HG03064 (cell line): Measurements from ENCODE around the gene KLHL26.

Experiments used
- ATAC-seq: cut with Tn5 transposase; IDR thresholded peaks from one replicate; pipeline ENCODE4 v1.9.1; 2021; ENCODE audit warnings: low read depth; ENCODE audit not compliant: unreplicated experiment

The KLHL26 gene

GRCh38 chr19:18601875-18602274, 35.0 kb upstream of the KLHL26 start:
- no peak for ATAC-seq

GRCh38 chr19:18603255-18603957, 33.4 kb upstream of the KLHL26 start:
- no peak for ATAC-seq

- ATAC-seq: no peak
Measured at GRCh38 chr19:18603958-18604819, 32.6 kb upstream of the KLHL26 start.

- no peak for ATAC-seq
Measured at GRCh38 chr19:18604820-18605159, 32.0 kb upstream of the KLHL26 start.

GRCh38 chr19:18605196-18605545, 31.7 kb upstream of the KLHL26 start:
- no peak for ATAC-seq

- no peak for ATAC-seq
Measured at GRCh38 chr19:18605546-18606280, 31.1 kb upstream of the KLHL26 start.

GRCh38 chr19:18606281-18607225, 30.3 kb upstream of the KLHL26 start, which contains the start of gene CRLF1:
TSS of gene CRLF1 (minus strand) at chr19:18606799. CDS start at chr19:18606656, 143 bp downstream.
- no peak for ATAC-seq

- no peak for ATAC-seq
Measured at GRCh38 chr19:18607226-18608101, 29.4 kb upstream of the KLHL26 start.

- no peak for ATAC-seq
Measured at GRCh38 chr19:18608102-18608804, 28.6 kb upstream of the KLHL26 start.

GRCh38 chr19:18608805-18609716, 27.8 kb upstream of the KLHL26 start:
- ATAC-seq: no peak

GRCh38 chr19:18609717-18610051, 27.1 kb upstream of the KLHL26 start:
- no peak for ATAC-seq

GRCh38 chr19:18610245-18610555, 26.6 kb upstream of the KLHL26 start:
- no peak for ATAC-seq

GRCh38 chr19:18610556-18611326, 26.1 kb upstream of the KLHL26 start:
- no peak for ATAC-seq

GRCh38 chr19:18611327-18612050, 25.3 kb upstream of the KLHL26 start:
- ATAC-seq: no peak

GRCh38 chr19:18612051-18612771, 24.6 kb upstream of the KLHL26 start:
- no peak for ATAC-seq
